ENCODE results near the gene GABRR2. TPM values are rescaled to one million over a fixed set of nuclear protein-coding genes. Genes with fewer than 3 reads are reported as not detected.
"Not testable (repeated sequence)": the region's sequence is repeated elsewhere in the genome, so short reads cannot be mapped to it uniquely, and the experiment has no call there.

The GABRR2 gene
- total RNA-seq, 1 donor from 2014 or later = 0.88 TPM

- no peaks in the 10 kb centered on the region for H3K27me3 Mint-ChIP-seq (ENCODE audit: insufficient read depth)
- intact Hi-C loops (cut with micrococcal nuclease) = loop anchor here (5.0 kb wide), 1 partner anchor 38 kb away; no protein-coding TSS in a partner anchor
- H3K9me3 Mint-ChIP-seq = no peaks in the 10 kb centered on the region
- H3K4me1 Mint-ChIP-seq (ENCODE audit: low read depth) = no peaks in the 10 kb centered on the region
- H3K36me3 Mint-ChIP-seq (ENCODE audit: low read depth) = peaks cover 40% of the 10 kb centered on the region
- no peak overlapping the region for H3K4me3 Mint-ChIP-seq
- no peak overlapping the region for H3K27ac Mint-ChIP-seq
- no peak for DNase-seq (ENCODE audit: low spot score)
Measured at GRCh38 chr6:89320012-89320559, 5.0 kb upstream of the GABRR2 start.

- intact Hi-C loops (cut with micrococcal nuclease) = no loop called here
- no peak overlapping the region for H3K4me3 Mint-ChIP-seq
- no peaks in the 10 kb centered on the region for H3K4me1 Mint-ChIP-seq (ENCODE audit: low read depth)
- no peaks in the 10 kb centered on the region for H3K27me3 Mint-ChIP-seq (ENCODE audit: insufficient read depth)
- no peaks in the 10 kb centered on the region for H3K9me3 Mint-ChIP-seq
- H3K36me3 Mint-ChIP-seq (ENCODE audit: low read depth) = peaks cover 22% of the 10 kb centered on the region
- no peak overlapping the region for H3K27ac Mint-ChIP-seq
- DNase-seq (ENCODE audit: low spot score) = no peak
Measured at GRCh38 chr6:89317067-89317466, 2.0 kb upstream of the GABRR2 start.

- no peak for DNase-seq (ENCODE audit: low spot score)
- H3K36me3 Mint-ChIP-seq (ENCODE audit: low read depth) = peaks cover 16% of the 10 kb centered on the region
- no peak overlapping the region for H3K4me3 Mint-ChIP-seq
- H3K27ac Mint-ChIP-seq = no peak overlapping the region
- H3K4me1 Mint-ChIP-seq (ENCODE audit: low read depth) = no peaks in the 10 kb centered on the region
- intact Hi-C loops (cut with micrococcal nuclease) = no loop called here
- no peaks in the 10 kb centered on the region for H3K9me3 Mint-ChIP-seq
- no peaks in the 10 kb centered on the region for H3K27me3 Mint-ChIP-seq (ENCODE audit: insufficient read depth)
Measured at GRCh38 chr6:89314692-89315091, 407 bp downstream of the GABRR2 start.

DNA sequence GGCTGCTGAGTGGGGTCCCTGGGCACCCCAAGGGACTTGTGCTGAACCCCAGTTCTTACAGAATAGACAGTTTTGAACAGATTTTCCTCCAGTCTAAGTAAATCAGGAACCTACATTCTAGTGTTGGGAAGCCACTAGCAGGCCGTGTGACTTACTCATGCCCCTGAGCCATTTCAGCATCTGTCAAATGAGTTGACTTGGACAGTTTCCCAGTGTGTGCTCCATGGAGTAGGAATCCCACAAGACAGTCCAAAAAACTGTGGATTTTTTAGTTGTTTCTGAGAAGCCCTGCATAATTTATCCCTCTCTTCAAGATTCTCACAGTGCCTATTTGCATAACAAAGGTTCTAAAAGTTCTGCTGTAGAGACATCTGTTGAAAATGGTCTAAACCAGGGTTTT is 2.1 kb downstream of the GABRR2 start:
- DNase-seq (ENCODE audit: low spot score) = no peak
- Mint-ChIP-seq H3K36me3 (ENCODE audit: low read depth) (peaks cover 12% of the 10 kb centered on the region), H3K9me3 (no peaks in the 10 kb centered on the region), H3K27me3 (ENCODE audit: insufficient read depth) (no peaks in the 10 kb centered on the region), H3K27ac (no peak overlapping the region), H3K4me3 (no peak overlapping the region), H3K4me1 (ENCODE audit: low read depth) (no peaks in the 10 kb centered on the region)
- intact Hi-C loops (cut with micrococcal nuclease) = no loop called here

DNA sequence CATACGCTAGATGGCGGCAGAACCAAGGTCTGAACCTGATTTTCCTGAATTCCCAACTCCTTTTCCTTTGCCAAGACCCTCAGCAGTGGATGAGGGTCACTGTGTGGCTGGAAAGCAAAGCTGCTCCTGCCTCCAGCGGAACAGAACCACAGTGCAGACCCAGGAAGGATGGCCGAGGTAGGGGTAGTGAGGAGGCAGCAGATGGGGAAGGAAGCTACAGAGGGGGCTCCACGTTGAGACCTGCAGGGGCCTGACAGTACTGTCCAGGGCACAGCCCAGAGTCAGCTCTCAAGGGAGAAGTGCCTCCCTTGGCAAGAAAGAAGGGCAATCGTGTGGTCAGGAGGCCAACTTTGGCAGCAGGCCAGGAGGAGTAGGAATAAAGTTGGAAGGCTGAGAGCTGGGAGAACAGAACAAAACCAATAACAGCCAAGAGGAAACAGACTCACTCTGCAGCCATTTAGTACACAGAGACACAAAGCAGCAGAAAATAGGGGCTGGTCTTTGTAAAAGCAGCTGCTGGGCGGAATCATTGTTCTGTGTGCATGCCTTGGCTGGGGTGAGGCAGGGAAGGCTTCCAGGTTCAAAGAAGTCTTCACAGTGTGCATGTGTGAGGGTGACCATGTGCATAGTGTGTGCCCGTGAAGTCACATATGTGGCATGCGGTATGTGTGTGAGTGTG is 3.1 kb downstream of the GABRR2 start:
- no peaks in the 10 kb centered on the region for H3K27me3 Mint-ChIP-seq (ENCODE audit: insufficient read depth)
- no peak overlapping the region for H3K4me3 Mint-ChIP-seq
- no peak for DNase-seq (ENCODE audit: low spot score)
- peaks cover 5% of the 10 kb centered on the region for H3K36me3 Mint-ChIP-seq (ENCODE audit: low read depth)
- H3K4me1 Mint-ChIP-seq (ENCODE audit: low read depth) = no peaks in the 10 kb centered on the region
- H3K9me3 Mint-ChIP-seq = no peaks in the 10 kb centered on the region
- intact Hi-C loops (cut with micrococcal nuclease) = no loop called here
- H3K27ac Mint-ChIP-seq = no peak overlapping the region

GRCh38 chr6:89311530-89311852 is 3.6 kb downstream of the GABRR2 start:
- H3K27ac Mint-ChIP-seq = no peak overlapping the region
- peaks cover 2% of the 10 kb centered on the region for H3K27me3 Mint-ChIP-seq (ENCODE audit: insufficient read depth)
- peaks cover 5% of the 10 kb centered on the region for H3K36me3 Mint-ChIP-seq (ENCODE audit: low read depth)
- no peaks in the 10 kb centered on the region for H3K9me3 Mint-ChIP-seq
- no peaks in the 10 kb centered on the region for H3K4me1 Mint-ChIP-seq (ENCODE audit: low read depth)
- DNase-seq (ENCODE audit: low spot score) = no peak
- no peak overlapping the region for H3K4me3 Mint-ChIP-seq
- intact Hi-C loops (cut with micrococcal nuclease) = no loop called here

- no peaks in the 10 kb centered on the region for H3K9me3 Mint-ChIP-seq
- H3K36me3 Mint-ChIP-seq (ENCODE audit: low read depth) = peaks cover 2% of the 10 kb centered on the region
- intact Hi-C loops (cut with micrococcal nuclease) = no loop called here
- peaks cover 2% of the 10 kb centered on the region for H3K27me3 Mint-ChIP-seq (ENCODE audit: insufficient read depth)
- DNase-seq (ENCODE audit: low spot score) = no peak
- no peak overlapping the region for H3K4me3 Mint-ChIP-seq
- H3K27ac Mint-ChIP-seq = no peak overlapping the region
- H3K4me1 Mint-ChIP-seq (ENCODE audit: low read depth) = no peaks in the 10 kb centered on the region
Measured at GRCh38 chr6:89310929-89311328, 4.2 kb downstream of the GABRR2 start.

- no peaks in the 10 kb centered on the region for H3K36me3 Mint-ChIP-seq (ENCODE audit: low read depth)
- intact Hi-C loops (cut with micrococcal nuclease) = no loop called here
- no peak for DNase-seq (ENCODE audit: low spot score)
- H3K4me1 Mint-ChIP-seq (ENCODE audit: low read depth) = no peaks in the 10 kb centered on the region
- H3K27ac Mint-ChIP-seq = no peak overlapping the region
- H3K4me3 Mint-ChIP-seq = no peak overlapping the region
- H3K27me3 Mint-ChIP-seq (ENCODE audit: insufficient read depth) = peaks cover 2% of the 10 kb centered on the region
- no peaks in the 10 kb centered on the region for H3K9me3 Mint-ChIP-seq
Measured at GRCh38 chr6:89308525-89309395, 6.3 kb downstream of the GABRR2 start.

DNA sequence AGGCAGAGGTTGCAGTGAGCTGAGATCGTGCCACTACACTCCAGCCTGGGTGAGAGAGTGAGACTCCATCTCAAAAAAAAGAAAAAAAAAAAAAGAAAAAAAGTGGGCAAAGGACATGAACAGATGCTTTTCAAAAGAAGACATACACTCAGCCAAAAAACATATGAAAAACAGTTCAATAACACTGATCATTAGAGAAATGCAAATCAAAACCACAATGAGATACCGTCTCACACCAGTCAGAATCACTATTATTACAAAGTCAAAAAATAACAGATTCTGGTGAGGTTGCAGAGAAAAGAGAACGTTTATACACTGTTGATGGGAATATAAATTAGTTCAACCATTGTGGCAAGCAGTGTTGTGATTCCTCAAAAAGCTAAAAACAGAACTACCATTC is 10.6 kb downstream of the GABRR2 start:
- DNase-seq (ENCODE audit: low spot score); H3K36me3 Mint-ChIP-seq (ENCODE audit: low read depth); H3K4me1 Mint-ChIP-seq (ENCODE audit: low read depth); H3K4me3 Mint-ChIP-seq; H3K27ac Mint-ChIP-seq; intact Hi-C loops (cut with micrococcal nuclease); H3K9me3 Mint-ChIP-seq; H3K27me3 Mint-ChIP-seq (ENCODE audit: insufficient read depth): not testable (repeated sequence)

GRCh38 chr6:89302936-89303335 is 12.2 kb downstream of the GABRR2 start:
- Mint-ChIP-seq H3K27me3 (ENCODE audit: insufficient read depth) (peaks cover 3% of the 10 kb centered on the region), H3K4me1 (ENCODE audit: low read depth) (peaks cover 20% of the 10 kb centered on the region), H3K27ac (no peak overlapping the region), H3K4me3 (no peak overlapping the region), H3K36me3 (ENCODE audit: low read depth) (peaks cover 2% of the 10 kb centered on the region), H3K9me3 (peaks cover 5% of the 10 kb centered on the region)
- DNase-seq (ENCODE audit: low spot score) = no peak
- intact Hi-C loops (cut with micrococcal nuclease) = no loop called here

GRCh38 chr6:89302195-89302770 is 12.8 kb downstream of the GABRR2 start:
- H3K9me3 Mint-ChIP-seq = peaks cover 5% of the 10 kb centered on the region

GRCh38 chr6:89301586-89302194 is 13.4 kb downstream of the GABRR2 start:
- H3K4me3 Mint-ChIP-seq = no peak overlapping the region
- H3K27me3 Mint-ChIP-seq (ENCODE audit: insufficient read depth) = peaks cover 4% of the 10 kb centered on the region
- H3K4me1 Mint-ChIP-seq (ENCODE audit: low read depth) = peaks cover 28% of the 10 kb centered on the region
- intact Hi-C loops (cut with micrococcal nuclease) = no loop called here
- peaks cover 2% of the 10 kb centered on the region for H3K36me3 Mint-ChIP-seq (ENCODE audit: low read depth)
- no peak overlapping the region for H3K27ac Mint-ChIP-seq
- peaks cover 5% of the 10 kb centered on the region for H3K9me3 Mint-ChIP-seq
- DNase-seq (ENCODE audit: low spot score) = no peak

More at GRCh38 chr6:89302195-89302770, 12.8 kb downstream of the GABRR2 start:
- Mint-ChIP-seq H3K27ac (no peak overlapping the region), H3K36me3 (ENCODE audit: low read depth) (peaks cover 2% of the 10 kb centered on the region), H3K4me3 (no peak overlapping the region), H3K4me1 (ENCODE audit: low read depth) (peaks cover 27% of the 10 kb centered on the region), H3K27me3 (ENCODE audit: insufficient read depth) (peaks cover 5% of the 10 kb centered on the region)
- DNase-seq (ENCODE audit: low spot score) = no peak
- intact Hi-C loops (cut with micrococcal nuclease) = no loop called here
